ENCODE results near the gene GNAT2. TPM values are rescaled to one million over a fixed set of nuclear protein-coding genes. Genes with fewer than 3 reads are reported as not detected.
A peak's percentile ranks its signal among the peaks of the same experiment; 100 is the strongest.

GNAT2 gene
- total RNA-seq, 1 donor from 2014 or later: 0.57 TPM

GRCh38 chr1:109659997-109660690 is 40.7 kb upstream of the GNAT2 start:
- peak overlapping the region; percentile 41 for H3K27ac Mint-ChIP-seq
- H3K4me3 Mint-ChIP-seq (ENCODE audit: low read depth): no peak overlapping the region

GRCh38 chr1:109659145-109659544 is 39.7 kb upstream of the GNAT2 start:
- Mint-ChIP-seq H3K36me3 (ENCODE audit: insufficient read depth) (peaks cover 10% of the 10 kb centered on the region), H3K4me3 (ENCODE audit: low read depth) (no peak overlapping the region), H3K4me1 (ENCODE audit: low read depth) (peaks cover 9% of the 10 kb centered on the region), H3K27ac (no peak overlapping the region), H3K9me3 (ENCODE audit: low read depth) (no peaks in the 10 kb centered on the region), H3K27me3 (peaks cover 7% of the 10 kb centered on the region)
- TF ChIP-seq CTCF (IDR thresholded peaks at IDR 0.05; ENCODE audit: unreplicated experiment): no peak
- no peak for DNase-seq (ENCODE audit: low spot score, unreplicated experiment)

More at GRCh38 chr1:109659997-109660690, 40.7 kb upstream of the GNAT2 start:
- no peak for DNase-seq (ENCODE audit: low spot score, unreplicated experiment)
- no peaks in the 10 kb centered on the region for H3K27me3 Mint-ChIP-seq
- H3K36me3 Mint-ChIP-seq (ENCODE audit: insufficient read depth): peaks cover 10% of the 10 kb centered on the region
- H3K9me3 Mint-ChIP-seq (ENCODE audit: low read depth): no peaks in the 10 kb centered on the region
- H3K4me1 Mint-ChIP-seq (ENCODE audit: low read depth): peaks cover 5% of the 10 kb centered on the region
- no peak for TF ChIP-seq CTCF (IDR thresholded peaks at IDR 0.05; ENCODE audit: unreplicated experiment)

- Mint-ChIP-seq H3K27ac (no peak overlapping the region), H3K36me3 (ENCODE audit: insufficient read depth) (peaks cover 10% of the 10 kb centered on the region), H3K4me3 (ENCODE audit: low read depth) (peak overlapping the region; percentile 37), H3K4me1 (ENCODE audit: low read depth) (peaks cover 10% of the 10 kb centered on the region), H3K9me3 (ENCODE audit: low read depth) (no peaks in the 10 kb centered on the region), H3K27me3 (peaks cover 9% of the 10 kb centered on the region)
- no peak for DNase-seq (ENCODE audit: low spot score, unreplicated experiment)
- no peak for TF ChIP-seq CTCF (IDR thresholded peaks at IDR 0.05; ENCODE audit: unreplicated experiment)
These were observed 39.2 kb upstream of the GNAT2 start for GRCh38 chr1:109658533-109659042.

- H3K27me3 Mint-ChIP-seq: peaks cover 15% of the 10 kb centered on the region
- H3K4me3 Mint-ChIP-seq (ENCODE audit: low read depth): peak overlapping the region; percentile 37
- peaks cover 10% of the 10 kb centered on the region for H3K36me3 Mint-ChIP-seq (ENCODE audit: insufficient read depth)
- H3K9me3 Mint-ChIP-seq (ENCODE audit: low read depth): no peaks in the 10 kb centered on the region
- no peak for TF ChIP-seq CTCF (IDR thresholded peaks at IDR 0.05; ENCODE audit: unreplicated experiment)
- no peak for DNase-seq (ENCODE audit: low spot score, unreplicated experiment)
- H3K4me1 Mint-ChIP-seq (ENCODE audit: low read depth): peaks cover 13% of the 10 kb centered on the region
- H3K27ac Mint-ChIP-seq: no peak overlapping the region
These were observed 38.6 kb upstream of the GNAT2 start for GRCh38 chr1:109657970-109658369.

- Mint-ChIP-seq H3K27me3 (peaks cover 17% of the 10 kb centered on the region), H3K36me3 (ENCODE audit: insufficient read depth) (peaks cover 10% of the 10 kb centered on the region), H3K4me3 (ENCODE audit: low read depth) (peak overlapping the region; percentile 85), H3K9me3 (ENCODE audit: low read depth) (no peaks in the 10 kb centered on the region), H3K4me1 (ENCODE audit: low read depth) (peaks cover 15% of the 10 kb centered on the region), H3K27ac (no peak overlapping the region)
- DNase-seq (ENCODE audit: low spot score, unreplicated experiment): no peak
- TF ChIP-seq CTCF (IDR thresholded peaks at IDR 0.05; ENCODE audit: unreplicated experiment): no peak
These were observed 38.0 kb upstream of the GNAT2 start for GRCh38 chr1:109657395-109657794.
